SK-N-SH (cell line): ENCODE data around the gene CCHCR1.

Experiments
- CTCF ChIP-seq: fragments of 200-600 bp; sonication (generic); IDR thresholded peaks from 2 replicates; pipeline ENCODE4 v1.6.1; 2017; ENCODE audit warnings: antibody characterized with exemption, mild to moderate bottlenecking, moderate library complexity
- EP300 ChIP-seq, 2 experiments: IDR thresholded peaks; 2 replicates each; pipeline versions ENCODE4 v1.4.0 to v1.6.1; 2012; ENCODE audit warnings: borderline replicate concordance in 1 of 2, low read depth in 1 of 2, low read length in 1 of 2
- EZH2phosphoT487 ChIP-seq: fragments of 200-600 bp; sonication (generic); IDR thresholded peaks from 2 replicates; pipeline ENCODE4 v1.6.1; 2017; ENCODE audit warnings: low read depth, mixed run types, mild to moderate bottlenecking, antibody characterized with exemption, moderate library complexity, borderline replicate concordance
- FOXM1 ChIP-seq: IDR thresholded peaks from 2 replicates; pipeline ENCODE4 v1.4.0; 2012; ENCODE audit warnings: low read depth, mild to moderate bottlenecking
- GABPA ChIP-seq: IDR thresholded peaks from 2 replicates; pipeline ENCODE4 v1.4.0; 2012; ENCODE audit warnings: low read depth, mild to moderate bottlenecking
- GATA2 ChIP-seq: sonication (generic); formaldehyde crosslinking; IDR thresholded peaks from 2 replicates; pipeline ENCODE4 v1.5.0; 2020; ENCODE audit warnings: mild to moderate bottlenecking, missing genetic modification reagents
- JUND ChIP-seq: IDR thresholded peaks from 2 replicates; pipeline ENCODE4 v1.4.0; 2012
- MEF2A ChIP-seq: IDR thresholded peaks from 2 replicates; pipeline ENCODE4 v1.4.0; 2012; ENCODE audit warnings: low read depth, borderline replicate concordance
- MXI1 ChIP-seq: IDR thresholded peaks from 2 replicates; pipeline ENCODE4 v1.6.1; 2012; ENCODE audit warnings: mild to moderate bottlenecking, low read depth, low read length, improper control_type of control experiment
- NFIC ChIP-seq: IDR thresholded peaks from 2 replicates; pipeline ENCODE4 v1.4.0; 2012; ENCODE audit warnings: borderline replicate concordance
- POLR2AphosphoS5 ChIP-seq: IDR thresholded peaks from 2 replicates; pipeline ENCODE4 v1.6.1; 2012; ENCODE audit warnings: low read depth, low read length
- YY1 ChIP-seq: IDR thresholded peaks from 2 replicates; pipeline ENCODE4 v1.4.0; 2012; ENCODE audit warnings: low read depth, mild to moderate bottlenecking

GRCh38 chr6:31115941-31116560 lies 41.6 kb downstream of the CCHCR1 start:
- TF ChIP-seq GATA2 (CRISPR knock-in tag) (no peak), EP300 (IDR thresholded peaks at IDR 0.05; ENCODE audit: borderline replicate concordance in 1 of 2, low read depth in 1 of 2, low read length in 1 of 2) (no peak), CTCF (no peak), FOXM1 (no peak), JUND (no peak), MXI1 (no peak), MEF2A (no peak), GABPA (no peak), NFIC (no peak), POLR2AphosphoS5 (no peak), YY1 (no peak), EZH2phosphoT487 (no peak)
